Suprapubic skin (tissue), 4 donors: ENCODE data around the gene SIAH2. TPM values are rescaled to one million over a fixed set of nuclear protein-coding genes. Genes with fewer than 3 reads are reported as not detected.

ENCODE experiments used
- DNase-seq, 2 donors: peaks; one replicate each; pipeline ENCODE4 v3.0.0-alpha.2; 2019; ENCODE audit warnings: low spot score in 2 of 2
- H3K27ac ChIP-seq: fragments of 200-600 bp; sonication (generic); one replicate; pipeline ENCODE4 v1.5.1; 2019
- H3K27me3 ChIP-seq: fragments of 200-600 bp; sonication (generic); one replicate; pipeline ENCODE4 v1.5.1; 2019
- H3K36me3 ChIP-seq: fragments of 200-600 bp; sonication (generic); one replicate; pipeline ENCODE4 v1.5.1; 2019
- H3K4me1 ChIP-seq: fragments of 200-600 bp; sonication (generic); one replicate; pipeline ENCODE4 v1.5.1; 2019
- H3K4me3 ChIP-seq: fragments of 200-600 bp; sonication (generic); one replicate; pipeline ENCODE4 v1.5.1; 2019; ENCODE audit warnings: mild to moderate bottlenecking
- H3K9me3 ChIP-seq: fragments of 200-600 bp; sonication (generic); one replicate; pipeline ENCODE4 v1.5.1; 2019
- EP300 ChIP-seq: sonication (generic); formaldehyde crosslinking; IDR thresholded peaks from one replicate; pipeline ENCODE4 v1.6.1; 2017; ENCODE audit warnings: antibody characterized with exemption
- POLR2A ChIP-seq, 2 donors: fragments of 450-650 bp; IDR thresholded peaks; one replicate each; pipeline ENCODE4 v1.6.1; 2017; ENCODE audit warnings: antibody characterized with exemption in 2 of 2, mild to moderate bottlenecking in 2 of 2, moderate library complexity in 2 of 2
- POLR2AphosphoS5 ChIP-seq, 3 donors: sonication (generic); formaldehyde crosslinking; IDR thresholded peaks; one replicate each; pipeline ENCODE4 v1.6.1; 2017; ENCODE audit warnings: antibody characterized with exemption in 3 of 3
- WGBS: methylation state at CpG from one replicate; pipeline ENCODE4 v1.1.5; 2018; 5-methylcytosine and 5-hydroxymethylcytosine counted together
- total RNA-seq, 4 donors: library from RNA; depleted of rRNA; stranded (reverse); fragments of >200 nt; gene quantifications; one replicate each; pipeline ENCODE4 v1.1.0, GENCODE V29; 2016
- TF ChIP-seq, protein P1 (sequence below), 2 donors: fragments of 200-600 bp in 1 of 2; fragments of 450-650 bp in 1 of 2; sonication (generic) in 1 of 2; IDR thresholded peaks; one replicate each; pipeline ENCODE4 v1.5.1; 2016 to 2019; ENCODE audit warnings: antibody characterized with exemption in 2 of 2, mild to moderate bottlenecking in 1 of 2, moderate library complexity in 1 of 2

The SIAH2 gene
- total RNA-seq, 4 donors from 2014 or later = 49.5 to 95.7 (median 81.3) TPM

- peaks cover 18% of the 10 kb centered on the region for H3K36me3 ChIP-seq
- H3K27me3 ChIP-seq = no peaks in the 10 kb centered on the region
- no peak overlapping the region for H3K4me3 ChIP-seq
- H3K27ac ChIP-seq = peak overlapping the region; percentile 44
- H3K4me1 ChIP-seq = peaks cover 47% of the 10 kb centered on the region
- DNase-seq = no peak
- no peaks in the 10 kb centered on the region for H3K9me3 ChIP-seq
- no peak for TF ChIP-seq POLR2AphosphoS5 (IDR thresholded peaks at IDR 0.05)
- TF ChIP-seq, protein P1, sequence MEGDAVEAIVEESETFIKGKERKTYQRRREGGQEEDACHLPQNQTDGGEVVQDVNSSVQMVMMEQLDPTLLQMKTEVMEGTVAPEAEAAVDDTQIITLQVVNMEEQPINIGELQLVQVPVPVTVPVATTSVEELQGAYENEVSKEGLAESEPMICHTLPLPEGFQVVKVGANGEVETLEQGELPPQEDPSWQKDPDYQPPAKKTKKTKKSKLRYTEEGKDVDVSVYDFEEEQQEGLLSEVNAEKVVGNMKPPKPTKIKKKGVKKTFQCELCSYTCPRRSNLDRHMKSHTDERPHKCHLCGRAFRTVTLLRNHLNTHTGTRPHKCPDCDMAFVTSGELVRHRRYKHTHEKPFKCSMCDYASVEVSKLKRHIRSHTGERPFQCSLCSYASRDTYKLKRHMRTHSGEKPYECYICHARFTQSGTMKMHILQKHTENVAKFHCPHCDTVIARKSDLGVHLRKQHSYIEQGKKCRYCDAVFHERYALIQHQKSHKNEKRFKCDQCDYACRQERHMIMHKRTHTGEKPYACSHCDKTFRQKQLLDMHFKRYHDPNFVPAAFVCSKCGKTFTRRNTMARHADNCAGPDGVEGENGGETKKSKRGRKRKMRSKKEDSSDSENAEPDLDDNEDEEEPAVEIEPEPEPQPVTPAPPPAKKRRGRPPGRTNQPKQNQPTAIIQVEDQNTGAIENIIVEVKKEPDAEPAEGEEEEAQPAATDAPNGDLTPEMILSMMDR (IDR thresholded peaks at IDR 0.05) = no peak
- no peak for TF ChIP-seq EP300
- TF ChIP-seq POLR2A (IDR thresholded peaks at IDR 0.05) = no peak
- WGBS = 56% methylated on average over 8 of the region's 8 CpGs
These were observed 18.7 kb downstream of the SIAH2 start for GRCh38 chr3:150744041-150744918.

DNA sequence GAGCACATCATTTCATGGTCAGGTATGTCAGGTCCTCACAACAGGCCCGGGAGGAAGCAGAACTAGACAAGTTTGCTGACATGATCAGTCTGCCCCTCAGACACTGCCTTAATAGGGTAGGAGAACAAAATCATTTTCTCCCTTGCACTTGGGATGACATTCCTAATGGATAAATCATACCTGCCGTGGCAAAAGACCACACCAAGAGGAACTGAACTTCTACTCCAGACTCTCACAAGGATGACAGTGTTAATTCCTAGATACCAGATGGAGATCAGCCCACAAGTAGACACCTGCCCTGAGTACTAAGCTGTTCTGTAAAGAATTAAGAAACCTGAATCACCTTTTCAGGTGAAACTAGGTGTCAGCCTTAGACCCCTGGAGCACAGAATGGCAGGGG, 19.5 kb downstream of the SIAH2 start:
- no peak for DNase-seq
- peak overlapping the region; percentile 44 for H3K27ac ChIP-seq
- TF ChIP-seq EP300 (no peak), POLR2AphosphoS5 (IDR thresholded peaks at IDR 0.05) (no peak), POLR2A (IDR thresholded peaks at IDR 0.05) (no peak)
- TF ChIP-seq, protein P1 (IDR thresholded peaks at IDR 0.05) = no peak
- H3K4me3 ChIP-seq = no peak overlapping the region
- 64% methylated on average over 2 of the region's 2 CpGs for WGBS
- H3K9me3 ChIP-seq = no peaks in the 10 kb centered on the region
- H3K4me1 ChIP-seq = peaks cover 52% of the 10 kb centered on the region
- H3K27me3 ChIP-seq = no peaks in the 10 kb centered on the region
- peaks cover 18% of the 10 kb centered on the region for H3K36me3 ChIP-seq

GRCh38 chr3:150742679-150743078, 20.3 kb downstream of the SIAH2 start:
- Histone ChIP-seq H3K27ac (no peak overlapping the region), H3K4me1 (peaks cover 53% of the 10 kb centered on the region)
- WGBS = 93% methylated on average over 4 of the region's 4 CpGs

DNA sequence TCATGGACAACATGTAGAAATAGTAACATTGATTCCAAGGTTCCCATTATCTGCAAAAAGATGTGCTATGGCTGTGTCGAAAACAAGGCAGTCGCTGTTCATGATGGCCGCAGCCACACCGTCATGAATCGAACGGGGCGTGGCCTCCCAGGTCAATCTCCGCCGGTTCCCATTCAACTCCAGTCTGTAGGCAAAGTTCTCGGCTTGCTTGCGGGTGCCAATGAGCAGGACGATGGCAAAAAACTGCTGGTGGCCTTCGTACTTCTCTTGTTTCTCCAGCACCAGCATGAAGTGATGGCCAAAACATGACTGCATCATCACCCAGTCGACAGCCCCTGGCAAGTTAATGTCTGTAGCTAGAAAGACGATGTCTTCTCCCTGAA, 20.8 kb downstream of the SIAH2 start:
- WGBS = 93% methylated on average over 15 of the region's 15 CpGs
- Histone ChIP-seq H3K4me1 (peaks cover 54% of the 10 kb centered on the region), H3K27ac (no peak overlapping the region)

More at GRCh38 chr3:150742679-150743078, 20.3 kb downstream of the SIAH2 start:
- H3K27me3 ChIP-seq = no peaks in the 10 kb centered on the region
- no peak for DNase-seq
- no peaks in the 10 kb centered on the region for H3K9me3 ChIP-seq
- no peak overlapping the region for H3K4me3 ChIP-seq
- TF ChIP-seq EP300 (no peak), POLR2A (IDR thresholded peaks at IDR 0.05) (no peak), POLR2AphosphoS5 (IDR thresholded peaks at IDR 0.05) (no peak)
- TF ChIP-seq, protein P1 (IDR thresholded peaks at IDR 0.05) = no peak
- peaks cover 18% of the 10 kb centered on the region for H3K36me3 ChIP-seq

More for the DNA sequence above, 20.8 kb downstream of the SIAH2 start:
- H3K9me3 ChIP-seq = no peaks in the 10 kb centered on the region
- peaks cover 18% of the 10 kb centered on the region for H3K36me3 ChIP-seq
- no peak for TF ChIP-seq POLR2A (IDR thresholded peaks at IDR 0.05)
- TF ChIP-seq, protein P1 (IDR thresholded peaks at IDR 0.05) = no peak
- TF ChIP-seq EP300 = no peak
- TF ChIP-seq POLR2AphosphoS5 (IDR thresholded peaks at IDR 0.05) = no peak
- no peak overlapping the region for H3K4me3 ChIP-seq
- H3K27me3 ChIP-seq = no peaks in the 10 kb centered on the region
- DNase-seq = no peak
